Endothelial cell of umbilical vein (primary cell): ENCODE data around the gene TOX2. TPM values are rescaled to one million over a fixed set of nuclear protein-coding genes. Genes with fewer than 3 reads are reported as not detected.

ENCODE experiments used
- BruUV-seq: library from RNA; stranded (reverse); fragments of 400-500 nt; replicated peaks from 2 replicates; lab custom pipeline; 2021; lab: Mats Ljungman, UMichigan
- CTCF ChIA-PET: fragments of 300-600, 350-600 bp; sonication (Branson Sonifier 250); formaldehyde crosslinking; loops from one replicate; lab custom pipeline; 2021; ENCODE audit warnings: antibody characterized with exemption, inconsistent platforms; lab: Charles Lee
- POLR2A ChIA-PET: fragments of 300-600, 350-600 bp; sonication (Branson Sonifier 250); formaldehyde crosslinking; loops from one replicate; lab custom pipeline; 2021; ENCODE audit warnings: antibody characterized with exemption, inconsistent platforms; lab: Charles Lee
- DNase-seq: peaks from one replicate; pipeline ENCODE4 v3.0.0-alpha.2; 2011; ENCODE audit warnings: low read depth, low spot score
- FAIRE-seq: peaks from 2 replicates; lab custom pipeline; 2011; peaks lifted over from hg19 to GRCh38; lab: Jason Lieb, UNC
- H2AFZ ChIP-seq: 2 replicates; pipeline ENCODE4 v1.6.0; 2012; ENCODE audit warnings: low read depth, low read length, control low read depth, inconsistent platforms
- H3K27ac ChIP-seq: 2 replicates; pipeline ENCODE4 v1.5.1; 2011; ENCODE audit warnings: low read depth, mild to moderate bottlenecking, control low read depth, low read length, moderate library complexity; ENCODE audit not compliant: insufficient read depth
- H3K27me3 ChIP-seq, 2 experiments: 2 replicates each; pipeline versions ENCODE4 v1.6.0 to v1.6.1; 2011; ENCODE audit warnings: low read length in 2 of 2, mixed read lengths in 1 of 2; ENCODE audit not compliant: control insufficient read depth in 2 of 2, insufficient read depth in 2 of 2
- H3K36me3 ChIP-seq, 2 experiments: 2 replicates in 1 of 2; 3 replicates in 1 of 2; pipeline ENCODE4 v1.5.1; 2011; ENCODE audit warnings: low read length in 2 of 2, mild to moderate bottlenecking in 1 of 2, moderate library complexity in 1 of 2; ENCODE audit not compliant: control insufficient read depth in 2 of 2, insufficient read depth in 2 of 2; ENCODE audit errors: extremely low read depth in 1 of 2
- H3K4me1 ChIP-seq: 3 replicates; pipeline ENCODE4 v1.5.1; 2011; ENCODE audit warnings: mild to moderate bottlenecking, low read length; ENCODE audit not compliant: control insufficient read depth, insufficient read depth; ENCODE audit errors: extremely low read depth
- H3K4me2 ChIP-seq: 2 replicates; pipeline ENCODE4 v1.6.1; 2011; ENCODE audit warnings: low read length, control low read depth, mixed read lengths; ENCODE audit not compliant: insufficient read depth
- H3K4me3 ChIP-seq, 3 experiments: fragments of 200-600 bp in 1 of 3; sonication (generic), shearing (Covaris generic) in 1 of 3; replicated peaks in 1 of 3; 2 replicates each; pipeline ENCODE4 v1.5.1; 2011 to 2016; ENCODE audit warnings: control low read depth in 3 of 3, low read length in 3 of 3, mild to moderate bottlenecking in 2 of 3, inconsistent platforms in 1 of 3, low read depth in 1 of 3, moderate library complexity in 1 of 3; ENCODE audit not compliant: insufficient read depth in 1 of 3
- H3K79me2 ChIP-seq: 2 replicates; pipeline ENCODE4 v1.6.0; 2012; ENCODE audit warnings: low read length, inconsistent platforms; ENCODE audit not compliant: control insufficient read depth, insufficient read depth
- H3K9ac ChIP-seq: replicated peaks from 2 replicates; pipeline ENCODE3; 2011; ENCODE audit warnings: low read length, control low read depth; ENCODE audit not compliant: insufficient read depth; ENCODE audit errors: extremely low read depth
- H3K9me1 ChIP-seq: replicated peaks from 3 replicates; pipeline ENCODE4 v1.6.0; 2011; ENCODE audit warnings: mild to moderate bottlenecking, low read length; ENCODE audit not compliant: control insufficient read depth, insufficient read depth; ENCODE audit errors: extremely low read depth
- H3K9me3 ChIP-seq: replicated peaks from 2 replicates; pipeline ENCODE4 v1.5.1; 2012; ENCODE audit warnings: low read length, inconsistent platforms; ENCODE audit not compliant: control insufficient read depth, insufficient read depth
- H4K20me1 ChIP-seq: replicated peaks from 2 replicates; pipeline ENCODE3; 2011; ENCODE audit warnings: mild to moderate bottlenecking, low read length; ENCODE audit not compliant: control insufficient read depth, insufficient read depth; ENCODE audit errors: extremely low read depth
- EZH2 ChIP-seq: IDR thresholded peaks from 2 replicates; pipeline ENCODE4 v1.6.1; 2012; ENCODE audit warnings: borderline replicate concordance, low read depth, mild to moderate bottlenecking, moderate library complexity, low read length, inconsistent platforms; ENCODE audit not compliant: severe bottlenecking
- FOS ChIP-seq: IDR thresholded peaks from 2 replicates; pipeline ENCODE4 v1.6.1; 2011; ENCODE audit warnings: mild to moderate bottlenecking, low read length, moderate library complexity, borderline replicate concordance; ENCODE audit not compliant: insufficient read depth
- GATA2 ChIP-seq: IDR thresholded peaks from 2 replicates; pipeline ENCODE4 v1.7.0; 2011; ENCODE audit warnings: low read depth, mild to moderate bottlenecking, moderate library complexity, mixed read lengths, low read length; ENCODE audit not compliant: insufficient read length, insufficient read depth
- JUN ChIP-seq: IDR thresholded peaks from 2 replicates; pipeline ENCODE4 v1.6.1; 2011; ENCODE audit warnings: borderline replicate concordance, low read depth; ENCODE audit not compliant: insufficient read length, insufficient read depth
- MYC ChIP-seq: IDR thresholded peaks from one replicate; pipeline ENCODE4 v1.6.1; 2011; ENCODE audit warnings: mild to moderate bottlenecking, low read depth, low read length
- POLR2A ChIP-seq: IDR thresholded peaks from 2 replicates; pipeline ENCODE4 v1.6.1; 2012; ENCODE audit warnings: low read depth, mild to moderate bottlenecking, control low read depth, low read length
- dilution Hi-C: fragments of 300-500 bp; cut with MboI; formaldehyde crosslinking; loops from one replicate; pipeline ENCODE4 v1.15.0; 2019; ENCODE audit warnings: low sequenced_read_pairs; ENCODE audit not compliant: extremely low pct_ligation_motif_present
- intact Hi-C: fragments of 100-400 bp; cut with micrococcal nuclease; formaldehyde crosslinking; loops from one replicate; pipeline ENCODE4 v1.10.0; 2022
- polyA plus RNA-seq, 4 experiments: library from polyadenylated mRNA; depleted of rRNA in 3 of 4; stranded (reverse) in 3 of 4; unstranded in 1 of 4; fragments of >200 nt; gene quantifications; 2 replicates each; pipeline versions ENCODE4 v1.2.1 to v1.2.3, GENCODE V29; 2011 to 2012; ENCODE audit warnings: missing spikeins in 1 of 4
- total RNA-seq: library from RNA; stranded (reverse); gene quantifications from 2 replicates; pipeline ENCODE4 v1.2.3, GENCODE V29; 2021
- TF ChIP-seq, protein P1 (sequence below), 2 donors: IDR thresholded peaks; 1 replicate in 1 of 2; 2 replicates in 1 of 2; pipeline ENCODE4 v1.5.1; 2011; ENCODE audit warnings: low read length in 2 of 2, mild to moderate bottlenecking in 2 of 2, moderate library complexity in 2 of 2, control low read depth in 1 of 2, inconsistent platforms in 1 of 2, low read depth in 1 of 2; ENCODE audit not compliant: insufficient read depth in 1 of 2; ENCODE audit errors: extremely low read depth in 1 of 2

Gene TOX2
- total and polyA plus RNA-seq, 2 donors (not counting 3 experiments of a cell fraction or from before 2014, with no cell fraction given): 7.0 to 18.6 TPM

DNA sequence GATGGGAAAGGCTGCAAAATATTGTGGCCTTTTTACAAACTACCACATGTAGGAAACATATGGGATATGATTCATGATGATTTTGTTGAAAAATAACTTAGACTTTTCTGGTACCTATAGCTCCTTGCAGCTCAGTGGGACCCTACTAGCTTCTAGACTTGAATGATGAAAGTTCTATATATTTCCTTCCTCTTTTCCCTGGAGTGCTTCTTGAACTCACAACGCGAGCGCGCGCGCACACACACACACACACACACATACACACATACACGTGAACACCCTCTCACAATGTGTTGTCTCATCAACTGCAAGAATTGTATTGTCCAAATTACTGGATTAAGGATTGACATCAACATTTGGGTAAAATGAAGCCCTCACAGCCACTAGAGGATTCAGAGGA, 61.9 kb downstream of the TOX2 start:
- no peak overlapping the region for H3K4me3 ChIP-seq
- no peaks in the 10 kb centered on the region for H3K4me1 ChIP-seq
- POLR2A ChIA-PET: no interaction called here
- no peak overlapping the region for H2AFZ ChIP-seq
- no peaks in the 10 kb centered on the region for H3K36me3 ChIP-seq
- no peaks in the 10 kb centered on the region for H3K9me3 ChIP-seq
- dilution Hi-C loops: no loop called here
- H3K9me1 ChIP-seq: no peaks in the 10 kb centered on the region
- no TSS peak for BruUV-seq
- no peak overlapping the region for H3K9ac ChIP-seq
- H4K20me1 ChIP-seq: no peaks in the 10 kb centered on the region
- no peaks in the 10 kb centered on the region for H3K79me2 ChIP-seq
- no peak overlapping the region for H3K27ac ChIP-seq
- DNase-seq (no peak), FAIRE-seq (no peak)
- intact Hi-C loops: no loop called here
- CTCF ChIA-PET: no interaction called here
- TF ChIP-seq EZH2 (no peak), FOS (peak; percentile 18)
- no peaks in the 10 kb centered on the region for H3K27me3 ChIP-seq
- no peak overlapping the region for H3K4me2 ChIP-seq

DNA sequence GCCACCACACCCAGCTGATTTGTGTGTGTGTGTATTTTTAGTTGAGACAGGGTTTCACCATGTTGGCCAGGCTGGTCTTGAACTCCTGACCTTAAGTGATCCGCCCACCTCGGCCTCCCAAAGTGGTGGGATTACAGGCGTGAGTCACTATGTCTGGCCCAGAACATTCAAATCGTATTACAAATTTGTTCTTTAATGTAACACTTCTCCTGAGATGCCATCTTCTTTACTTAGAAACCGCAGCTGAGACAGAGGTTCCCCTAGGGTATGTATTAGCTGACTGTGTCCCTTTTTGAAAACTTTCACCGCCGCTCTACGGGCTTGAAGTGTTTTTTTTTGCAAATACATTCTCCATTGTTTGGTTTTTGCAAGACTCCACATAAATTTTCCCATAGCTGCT, 62.6 kb downstream of the TOX2 start:
- POLR2A ChIA-PET: no interaction called here
- Histone ChIP-seq H3K27ac (no peak overlapping the region), H3K9me3 (no peaks in the 10 kb centered on the region), H3K4me3 (no peak overlapping the region), H2AFZ (no peak overlapping the region), H3K79me2 (no peaks in the 10 kb centered on the region), H3K4me1 (no peaks in the 10 kb centered on the region), H3K4me2 (no peak overlapping the region), H3K36me3 (no peaks in the 10 kb centered on the region), H3K9ac (no peak overlapping the region), H3K9me1 (no peaks in the 10 kb centered on the region), H4K20me1 (no peaks in the 10 kb centered on the region), H3K27me3 (no peaks in the 10 kb centered on the region)
- dilution Hi-C loops (no loop called here), intact Hi-C loops (no loop called here)
- CTCF ChIA-PET: interaction anchor here (1.0 to 1.1 kb wide), 2 partner anchors 28 to 34 kb away, joined by 3 read pairs; no protein-coding TSS in a partner anchor
- no peak for DNase-seq
- no peak for FAIRE-seq
- TF ChIP-seq MYC: no peak
- no peak for TF ChIP-seq GATA2
- no peak for TF ChIP-seq POLR2A
- TF ChIP-seq, protein P1, sequence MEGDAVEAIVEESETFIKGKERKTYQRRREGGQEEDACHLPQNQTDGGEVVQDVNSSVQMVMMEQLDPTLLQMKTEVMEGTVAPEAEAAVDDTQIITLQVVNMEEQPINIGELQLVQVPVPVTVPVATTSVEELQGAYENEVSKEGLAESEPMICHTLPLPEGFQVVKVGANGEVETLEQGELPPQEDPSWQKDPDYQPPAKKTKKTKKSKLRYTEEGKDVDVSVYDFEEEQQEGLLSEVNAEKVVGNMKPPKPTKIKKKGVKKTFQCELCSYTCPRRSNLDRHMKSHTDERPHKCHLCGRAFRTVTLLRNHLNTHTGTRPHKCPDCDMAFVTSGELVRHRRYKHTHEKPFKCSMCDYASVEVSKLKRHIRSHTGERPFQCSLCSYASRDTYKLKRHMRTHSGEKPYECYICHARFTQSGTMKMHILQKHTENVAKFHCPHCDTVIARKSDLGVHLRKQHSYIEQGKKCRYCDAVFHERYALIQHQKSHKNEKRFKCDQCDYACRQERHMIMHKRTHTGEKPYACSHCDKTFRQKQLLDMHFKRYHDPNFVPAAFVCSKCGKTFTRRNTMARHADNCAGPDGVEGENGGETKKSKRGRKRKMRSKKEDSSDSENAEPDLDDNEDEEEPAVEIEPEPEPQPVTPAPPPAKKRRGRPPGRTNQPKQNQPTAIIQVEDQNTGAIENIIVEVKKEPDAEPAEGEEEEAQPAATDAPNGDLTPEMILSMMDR (IDR thresholded peaks at IDR 0.05; ENCODE audit: extremely low read depth in 1 of 2, insufficient read depth in 1 of 2, low read depth in 1 of 2, low read length in 2 of 2): no peak
- no peak for TF ChIP-seq JUN
- no peak for TF ChIP-seq EZH2
- no TSS peak for BruUV-seq
